Measurements from ENCODE around the gene ZNF221.
A peak's percentile ranks its signal among the peaks of the same experiment; 100 is the strongest.

The ZNF221 gene

GRCh38 chr19:43960411-43960810 lies 9.4 kb downstream of the ZNF221 start:
- no peak for DNase-seq

DNA sequence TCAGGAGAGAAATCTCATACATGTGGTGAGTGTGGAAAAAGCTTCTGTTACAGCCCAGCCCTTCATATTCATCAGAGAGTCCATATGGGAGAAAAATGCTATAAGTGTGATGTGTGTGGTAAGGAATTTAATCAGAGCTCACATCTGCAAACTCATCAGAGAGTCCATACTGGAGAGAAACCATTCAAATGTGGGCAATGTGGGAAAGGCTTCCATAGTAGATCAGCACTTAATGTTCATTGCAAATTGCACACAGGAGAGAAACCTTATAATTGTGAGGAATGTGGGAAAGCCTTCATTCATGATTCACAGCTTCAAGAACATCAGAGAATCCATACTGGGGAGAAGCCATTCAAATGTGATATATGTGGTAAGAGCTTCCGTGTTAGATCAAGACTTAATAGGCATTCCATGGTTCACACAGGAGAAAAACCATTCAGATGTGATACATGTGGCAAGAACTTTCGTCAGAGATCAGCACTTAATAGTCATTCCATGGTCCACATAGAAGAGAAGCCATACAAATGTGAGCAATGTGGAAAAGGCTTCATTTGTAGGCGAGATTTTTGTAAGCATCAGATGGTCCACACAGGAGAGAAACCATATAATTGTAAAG lies 15.2 kb downstream of the ZNF221 start:
- DNase-seq, result no peak

- DNase-seq, result no peak
These were observed 25.7 kb downstream of the ZNF221 start for GRCh38 chr19:43976732-43977131.

DNA sequence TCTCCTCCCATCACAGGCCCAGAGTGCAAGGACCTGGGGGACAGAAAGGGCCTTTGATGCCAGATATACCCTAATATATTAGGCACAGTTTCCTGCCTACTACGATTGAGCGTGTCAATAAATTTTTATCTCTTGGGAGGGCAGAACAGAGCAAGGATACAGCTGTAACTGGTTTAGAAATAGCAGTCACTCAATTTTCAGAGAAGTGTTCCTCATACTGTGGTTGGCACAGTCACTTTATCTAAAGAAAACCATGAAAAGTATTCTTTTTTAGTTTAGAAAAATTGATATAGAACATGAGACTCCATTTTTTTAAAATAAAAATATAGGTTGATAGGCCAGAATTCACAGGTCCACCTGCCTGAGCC lies 32.5 kb downstream of the ZNF221 start:
- DNase-seq, result no peak

GRCh38 chr19:43983912-43984686 lies 33.1 kb downstream of the ZNF221 start, which contains the start of gene ZNF155:
Gene ZNF155, plus strand, starts transcription at chr19:43984188. Its CDS starts 4,356 bp downstream, at chr19:43988544.
- peak; percentile 94 for DNase-seq

- DNase-seq, result peak; percentile 24
These were observed 33.6 kb downstream of the ZNF221 start for GRCh38 chr19:43984687-43985000.

GRCh38 chr19:43997631-43998290 lies 46.7 kb downstream of the ZNF221 start:
- DNase-seq, result no peak

DNA sequence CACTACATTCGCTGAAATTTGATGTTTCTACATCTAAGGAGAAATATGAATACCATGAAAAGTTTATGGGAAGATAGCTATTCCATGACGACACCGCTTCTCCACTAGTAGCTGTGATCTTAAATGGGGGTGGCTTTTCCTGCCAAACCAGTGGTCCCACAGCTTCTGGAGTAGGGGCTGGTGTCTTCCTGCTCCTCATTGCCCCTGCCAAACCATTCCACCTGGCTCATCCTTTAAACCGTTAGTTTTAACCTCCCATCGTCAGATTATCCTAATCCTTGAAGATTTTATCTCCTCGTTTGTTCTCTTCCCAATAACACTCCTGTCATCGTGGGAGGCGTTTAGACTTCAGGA lies 51.2 kb downstream of the ZNF221 start:
- DNase-seq, result no peak

GRCh38 chr19:44002566-44003460 lies 51.8 kb downstream of the ZNF221 start, which contains the start of gene ZNF230:
Gene ZNF230, plus strand, starts transcription at chr19:44002957. Its CDS starts 4,122 bp downstream, at chr19:44007079.
- DNase-seq, result peak; percentile 99

GRCh38 chr19:44003461-44004009 lies 52.5 kb downstream of the ZNF221 start:
- DNase-seq, result peak; percentile 64

DNA sequence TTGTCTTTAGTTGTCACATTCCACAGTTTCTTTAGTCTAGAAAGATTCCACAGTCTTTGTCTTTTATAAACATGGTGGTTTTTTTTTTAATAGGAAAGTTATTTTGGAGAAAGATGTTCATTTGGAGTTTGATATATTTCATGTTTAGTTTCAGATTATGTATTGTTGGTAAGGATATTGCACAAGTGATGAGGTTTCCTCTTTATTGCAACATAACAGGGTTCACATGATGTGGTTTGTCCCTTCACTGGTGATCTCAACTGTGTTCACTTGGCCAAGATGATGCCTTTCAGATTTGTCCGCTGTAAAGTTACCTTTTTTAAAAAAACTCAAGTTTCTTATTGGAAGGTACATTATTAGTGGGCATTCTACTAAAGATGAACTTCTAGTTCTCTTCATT lies 54.9 kb downstream of the ZNF221 start:
- DNase-seq, result peak; percentile 73

GRCh38 chr19:44007473-44007872 lies 56.4 kb downstream of the ZNF221 start:
- DNase-seq, result no peak

DNA sequence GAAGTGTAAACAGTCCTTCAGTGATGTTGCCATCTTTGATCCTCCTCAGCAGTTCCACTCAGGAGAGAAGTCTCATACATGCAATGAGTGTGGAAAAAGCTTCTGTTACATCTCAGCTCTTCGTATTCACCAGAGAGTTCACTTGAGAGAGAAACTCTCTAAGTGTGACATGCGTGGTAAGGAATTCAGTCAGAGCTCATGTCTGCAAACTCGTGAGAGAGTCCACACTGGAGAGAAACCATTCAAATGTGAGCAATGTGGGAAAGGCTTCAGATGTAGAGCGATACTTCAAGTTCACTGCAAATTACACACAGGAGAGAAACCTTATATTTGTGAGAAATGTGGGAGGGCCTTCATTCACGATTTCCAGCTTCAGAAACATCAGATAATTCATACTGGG lies 59.4 kb downstream of the ZNF221 start:
- DNase-seq, result no peak
